ENCODE results near the gene KCNQ5.
"Not testable (repeated sequence)": the region's sequence is repeated elsewhere in the genome, so short reads cannot be mapped to it uniquely, and the experiment has no call there.

DNA sequence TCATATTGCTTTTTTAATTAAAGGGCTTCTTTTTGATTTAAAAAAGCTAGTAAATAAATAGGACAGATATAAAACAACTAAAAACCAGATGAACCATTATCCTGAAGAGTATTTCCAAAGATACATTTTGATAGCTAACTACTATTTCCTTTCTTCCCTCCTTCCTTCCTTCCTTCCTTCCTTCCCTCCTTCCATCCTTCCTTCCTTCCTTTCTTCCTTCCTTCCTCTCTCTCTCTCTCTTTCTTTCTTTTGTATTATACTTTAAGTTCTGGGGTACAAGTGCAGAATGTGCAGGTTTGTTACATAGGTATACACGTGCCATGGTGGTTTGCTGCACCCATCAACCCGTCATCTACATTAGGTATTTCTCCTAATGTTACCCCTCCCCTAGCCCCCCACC, 40.9 kb upstream of the KCNQ5 start:
- TF ChIP-seq, protein P1, sequence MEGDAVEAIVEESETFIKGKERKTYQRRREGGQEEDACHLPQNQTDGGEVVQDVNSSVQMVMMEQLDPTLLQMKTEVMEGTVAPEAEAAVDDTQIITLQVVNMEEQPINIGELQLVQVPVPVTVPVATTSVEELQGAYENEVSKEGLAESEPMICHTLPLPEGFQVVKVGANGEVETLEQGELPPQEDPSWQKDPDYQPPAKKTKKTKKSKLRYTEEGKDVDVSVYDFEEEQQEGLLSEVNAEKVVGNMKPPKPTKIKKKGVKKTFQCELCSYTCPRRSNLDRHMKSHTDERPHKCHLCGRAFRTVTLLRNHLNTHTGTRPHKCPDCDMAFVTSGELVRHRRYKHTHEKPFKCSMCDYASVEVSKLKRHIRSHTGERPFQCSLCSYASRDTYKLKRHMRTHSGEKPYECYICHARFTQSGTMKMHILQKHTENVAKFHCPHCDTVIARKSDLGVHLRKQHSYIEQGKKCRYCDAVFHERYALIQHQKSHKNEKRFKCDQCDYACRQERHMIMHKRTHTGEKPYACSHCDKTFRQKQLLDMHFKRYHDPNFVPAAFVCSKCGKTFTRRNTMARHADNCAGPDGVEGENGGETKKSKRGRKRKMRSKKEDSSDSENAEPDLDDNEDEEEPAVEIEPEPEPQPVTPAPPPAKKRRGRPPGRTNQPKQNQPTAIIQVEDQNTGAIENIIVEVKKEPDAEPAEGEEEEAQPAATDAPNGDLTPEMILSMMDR (IDR thresholded peaks at IDR 0.05): not testable (repeated sequence)
- TF ChIP-seq POLR2A (IDR thresholded peaks at IDR 0.05): not testable (repeated sequence)

All from thyroid gland (tissue), 4 donors.